Measurements from ENCODE around the gene LRFN2. TPM values are rescaled to one million over a fixed set of nuclear protein-coding genes. Genes with fewer than 3 reads are reported as not detected.

Gene LRFN2
- total RNA-seq, 1 donor from 2014 or later: not detected

DNA sequence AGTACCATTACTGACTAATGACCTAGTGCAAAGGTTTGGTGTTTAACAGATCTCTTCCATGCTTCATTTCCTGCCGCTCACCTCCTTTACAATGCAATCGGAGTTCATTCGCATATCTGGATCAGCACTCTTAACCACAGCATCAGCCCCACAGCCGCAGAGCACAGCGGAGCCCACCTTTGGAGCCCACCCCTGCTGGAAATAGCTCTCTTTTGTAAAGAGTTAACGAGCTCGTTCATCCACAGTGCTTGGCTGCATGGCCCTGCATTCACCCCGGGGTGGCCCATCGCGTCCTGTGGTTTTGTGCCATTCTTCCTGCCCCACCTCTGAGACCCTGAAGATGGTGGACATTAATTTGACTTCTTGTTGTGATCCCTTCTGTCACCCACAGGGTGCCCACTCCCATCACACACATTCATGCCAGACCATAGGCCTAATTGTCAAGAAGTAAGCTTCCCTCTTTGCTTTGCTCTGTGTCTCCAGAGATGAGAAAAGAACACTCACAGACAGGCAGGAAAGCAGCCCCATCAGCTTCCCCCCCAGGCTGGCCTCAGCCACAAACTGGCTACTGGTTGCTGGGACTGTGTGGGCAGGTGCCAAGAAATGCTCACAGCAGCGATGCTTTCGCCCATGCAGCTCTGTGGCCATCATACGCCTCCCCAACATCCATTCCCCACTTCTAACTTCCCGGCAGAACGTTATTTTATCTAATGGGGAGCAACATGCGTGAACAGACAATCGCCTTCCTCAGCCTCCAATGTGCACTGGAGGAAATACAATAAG, 167.0 kb downstream of the LRFN2 start:
- H3K27ac ChIP-seq: no peak overlapping the region
- H3K27me3 ChIP-seq: no peaks in the 10 kb centered on the region
- H3K36me3 ChIP-seq: no peaks in the 10 kb centered on the region
- DNase-seq (ENCODE audit: low spot score in 2 of 2): no peak
- no peak for TF ChIP-seq CTCF (IDR thresholded peaks at IDR 0.05)
- H3K4me1 ChIP-seq: no peaks in the 10 kb centered on the region
- intact Hi-C loops (cut with DNase I): no loop called here
- no peaks in the 10 kb centered on the region for H3K9me3 ChIP-seq
- H3K4me3 ChIP-seq: no peak overlapping the region

GRCh38 chr6:40419377-40419776, 167.8 kb downstream of the LRFN2 start:
- Histone ChIP-seq H3K36me3 (no peaks in the 10 kb centered on the region), H3K27me3 (no peaks in the 10 kb centered on the region), H3K4me1 (no peaks in the 10 kb centered on the region), H3K4me3 (no peak overlapping the region), H3K9me3 (no peaks in the 10 kb centered on the region), H3K27ac (no peak overlapping the region)
- TF ChIP-seq CTCF (IDR thresholded peaks at IDR 0.05): no peak
- no peak for DNase-seq (ENCODE audit: low spot score in 2 of 2)
- intact Hi-C loops (cut with DNase I): no loop called here

DNA sequence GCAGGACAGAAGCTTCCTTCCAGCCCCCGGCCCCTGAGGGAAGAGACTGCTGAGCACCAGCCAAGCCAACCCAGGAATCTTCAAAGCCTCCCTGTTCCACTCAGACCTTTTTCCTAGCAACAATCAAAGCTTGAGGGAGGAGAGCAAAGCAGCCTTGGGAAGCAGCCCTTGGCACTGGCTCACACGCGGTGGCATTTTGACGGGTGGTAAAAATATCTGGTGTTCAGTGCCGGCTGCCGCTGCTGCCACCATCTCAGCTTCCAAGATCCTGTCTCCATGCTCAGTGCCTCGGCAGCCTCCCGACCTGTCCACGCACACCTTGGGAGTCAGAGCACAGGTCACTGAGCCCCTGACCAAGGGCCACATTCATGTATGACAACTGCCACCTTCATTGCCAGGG, 170.1 kb downstream of the LRFN2 start:
- intact Hi-C loops (cut with DNase I): no loop called here
- DNase-seq (ENCODE audit: low spot score in 2 of 2): no peak
- no peak for TF ChIP-seq CTCF (IDR thresholded peaks at IDR 0.05)
- Histone ChIP-seq H3K36me3 (no peaks in the 10 kb centered on the region), H3K4me3 (no peak overlapping the region), H3K27me3 (no peaks in the 10 kb centered on the region), H3K27ac (no peak overlapping the region), H3K9me3 (no peaks in the 10 kb centered on the region), H3K4me1 (no peaks in the 10 kb centered on the region)

DNA sequence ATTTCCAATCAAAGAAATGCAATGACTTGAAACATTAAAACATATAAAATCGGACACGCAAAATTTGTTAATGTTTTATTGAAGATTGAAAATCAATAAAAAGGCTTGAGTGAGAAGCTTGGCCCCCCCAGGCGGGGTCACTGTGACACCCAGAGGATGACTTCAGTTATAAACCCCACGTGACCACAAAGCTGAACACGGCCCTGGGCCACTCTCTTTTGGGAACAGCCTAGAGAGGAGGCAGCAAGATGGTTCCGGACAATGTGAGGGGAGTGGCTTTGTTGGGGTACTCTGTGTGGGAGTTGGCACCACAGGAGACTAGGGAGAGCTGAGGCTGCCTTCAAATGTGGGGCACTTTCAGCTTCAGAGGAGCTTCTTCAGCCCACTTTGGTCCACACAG, 172.5 kb downstream of the LRFN2 start:
- DNase-seq (ENCODE audit: low spot score in 2 of 2): no peak
- TF ChIP-seq CTCF (IDR thresholded peaks at IDR 0.05): no peak

GRCh38 chr6:40413239-40413638, 173.9 kb downstream of the LRFN2 start:
- H3K9me3 ChIP-seq: no peaks in the 10 kb centered on the region
- H3K27ac ChIP-seq: no peak overlapping the region
- no peak for TF ChIP-seq CTCF (IDR thresholded peaks at IDR 0.05)
- intact Hi-C loops (cut with DNase I): no loop called here
- H3K4me3 ChIP-seq: no peak overlapping the region
- H3K4me1 ChIP-seq: no peaks in the 10 kb centered on the region
- no peaks in the 10 kb centered on the region for H3K36me3 ChIP-seq
- DNase-seq (ENCODE audit: low spot score in 2 of 2): no peak
- H3K27me3 ChIP-seq: no peaks in the 10 kb centered on the region

More for the DNA sequence above, 172.5 kb downstream of the LRFN2 start:
- H3K27me3 ChIP-seq: no peaks in the 10 kb centered on the region
- intact Hi-C loops (cut with DNase I): no loop called here
- H3K4me3 ChIP-seq: no peak overlapping the region
- no peaks in the 10 kb centered on the region for H3K9me3 ChIP-seq
- H3K36me3 ChIP-seq: no peaks in the 10 kb centered on the region
- no peaks in the 10 kb centered on the region for H3K4me1 ChIP-seq
- H3K27ac ChIP-seq: no peak overlapping the region

Measured in ascending aorta (tissue), 2 donors.